ENCODE data around the gene HMGCS2. TPM values are rescaled to one million over a fixed set of nuclear protein-coding genes. Genes with fewer than 3 reads are reported as not detected.

Gene HMGCS2
- 0.44 TPM for total RNA-seq

DNA sequence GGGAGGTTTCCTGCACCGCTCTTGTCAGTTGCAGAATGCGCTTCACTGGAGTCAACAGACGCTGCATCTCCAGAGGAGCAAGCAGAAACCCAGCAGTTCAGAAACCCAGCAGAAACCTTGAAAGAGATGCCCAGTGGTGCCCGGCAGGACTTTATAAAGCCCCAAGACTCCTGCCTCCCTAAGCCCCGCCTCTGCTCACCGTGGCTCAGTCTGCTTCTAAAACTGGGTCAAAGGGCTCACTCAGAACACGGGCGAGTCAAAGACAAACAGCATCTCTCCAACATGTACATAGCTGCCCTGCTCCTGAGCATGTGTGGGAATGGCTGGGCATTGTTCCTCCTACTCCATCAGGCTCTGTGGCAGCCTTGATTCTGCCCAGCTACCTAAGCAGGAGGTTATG lies at the start of gene HMGCS2:
TSS of gene HMGCS2 (minus strand) at position 128 of the 400 bp plus-strand sequence. CDS start at position 67, 61 bp downstream.

GRCh38 chr1:119811387-119811786 lies 42.7 kb upstream of the HMGCS2 start, which contains the start of gene REG4:
Gene REG4 (minus strand): TSS chr1:119811460. CDS start chr1:119808769, 2,691 bp downstream.

GRCh38 chr1:119711804-119712341 lies 56.8 kb downstream of the HMGCS2 start, which contains the start of gene PHGDH:
Gene PHGDH (plus strand): TSS chr1:119711934. CDS start chr1:119712023, 89 bp downstream.

Other genes with a start within 250 kb of the HMGCS2 start
- gene ZNF697, start 120.6 kb downstream of the HMGCS2 start, total RNA-seq = 18.4 TPM
- 81.1 TPM for gene PHGDH, start 57.0 kb downstream of the HMGCS2 start, total RNA-seq
- gene REG4, start 42.6 kb upstream of the HMGCS2 start, total RNA-seq = not detected
- gene ADAM30, start 127.6 kb upstream of the HMGCS2 start, total RNA-seq = not detected